ENCODE results near the gene NAT9. TPM values are rescaled to one million over a fixed set of nuclear protein-coding genes. Genes with fewer than 3 reads are reported as not detected.

The NAT9 gene
- total RNA-seq, 2 donors from 2014 or later: 58.3 to 77.3 TPM

DNA sequence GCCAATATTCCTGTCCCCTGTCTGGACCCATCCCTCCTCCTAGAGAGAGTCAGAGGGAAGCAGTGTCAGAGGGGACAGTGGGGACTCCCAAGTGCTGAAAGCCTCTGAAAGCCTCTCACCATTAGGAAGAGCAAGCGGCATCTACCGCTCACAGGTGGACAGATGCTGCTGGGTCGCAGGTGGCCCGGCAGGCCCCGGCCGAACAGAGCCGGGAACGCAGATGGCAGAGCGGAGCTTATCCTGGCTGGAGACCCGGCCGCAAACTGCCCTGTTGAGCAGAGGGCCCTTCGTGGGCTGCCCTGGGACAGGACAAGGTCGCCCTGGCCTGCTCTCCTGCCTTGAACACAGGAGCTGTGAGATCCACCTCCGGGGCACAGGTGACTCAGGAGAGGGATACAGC is 23.0 kb upstream of the NAT9 start:
- H3K36me3 Mint-ChIP-seq (ENCODE audit: low read depth): peaks cover 51% of the 10 kb centered on the region
- no peaks in the 10 kb centered on the region for H3K27me3 Mint-ChIP-seq (ENCODE audit: insufficient read depth)
- no peaks in the 10 kb centered on the region for H3K9me3 ChIP-seq (ENCODE audit: control insufficient read depth, low read length)
- DNase-seq: no peak
- H3K36me3 ChIP-seq (ENCODE audit: control insufficient read depth, insufficient read depth, low read length): peaks cover 76% of the 10 kb centered on the region
- no peaks in the 10 kb centered on the region for H3K9me3 Mint-ChIP-seq
- no peak overlapping the region for H3K9ac ChIP-seq (ENCODE audit: extremely low read depth, low read length, poor library complexity, severe bottlenecking)
- no peaks in the 10 kb centered on the region for H3K27me3 ChIP-seq (ENCODE audit: control insufficient read depth, insufficient read depth, low read length, poor library complexity, severe bottlenecking)
- no peak overlapping the region for H3K4me3 ChIP-seq (ENCODE audit: low read length)
- no peak overlapping the region for H3K27ac Mint-ChIP-seq
- peaks cover 3% of the 10 kb centered on the region for H3K4me1 Mint-ChIP-seq
- H3K27ac ChIP-seq (ENCODE audit: low read depth, low read length): no peak overlapping the region
- H3K4me3 Mint-ChIP-seq: no peak overlapping the region
- TF ChIP-seq, protein P1, sequence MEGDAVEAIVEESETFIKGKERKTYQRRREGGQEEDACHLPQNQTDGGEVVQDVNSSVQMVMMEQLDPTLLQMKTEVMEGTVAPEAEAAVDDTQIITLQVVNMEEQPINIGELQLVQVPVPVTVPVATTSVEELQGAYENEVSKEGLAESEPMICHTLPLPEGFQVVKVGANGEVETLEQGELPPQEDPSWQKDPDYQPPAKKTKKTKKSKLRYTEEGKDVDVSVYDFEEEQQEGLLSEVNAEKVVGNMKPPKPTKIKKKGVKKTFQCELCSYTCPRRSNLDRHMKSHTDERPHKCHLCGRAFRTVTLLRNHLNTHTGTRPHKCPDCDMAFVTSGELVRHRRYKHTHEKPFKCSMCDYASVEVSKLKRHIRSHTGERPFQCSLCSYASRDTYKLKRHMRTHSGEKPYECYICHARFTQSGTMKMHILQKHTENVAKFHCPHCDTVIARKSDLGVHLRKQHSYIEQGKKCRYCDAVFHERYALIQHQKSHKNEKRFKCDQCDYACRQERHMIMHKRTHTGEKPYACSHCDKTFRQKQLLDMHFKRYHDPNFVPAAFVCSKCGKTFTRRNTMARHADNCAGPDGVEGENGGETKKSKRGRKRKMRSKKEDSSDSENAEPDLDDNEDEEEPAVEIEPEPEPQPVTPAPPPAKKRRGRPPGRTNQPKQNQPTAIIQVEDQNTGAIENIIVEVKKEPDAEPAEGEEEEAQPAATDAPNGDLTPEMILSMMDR (conservative IDR thresholded peaks at IDR 0.05): no peak
- WGBS, 2 experiments (ENCODE audit: insufficient coverage in 1 of 2, insufficient read length in 1 of 2): 90 to 93% methylated on average over 7 to 14 of the region's 14 CpGs
- no peaks in the 10 kb centered on the region for H3K4me1 ChIP-seq (ENCODE audit: control insufficient read depth, insufficient read depth, low read length)

DNA sequence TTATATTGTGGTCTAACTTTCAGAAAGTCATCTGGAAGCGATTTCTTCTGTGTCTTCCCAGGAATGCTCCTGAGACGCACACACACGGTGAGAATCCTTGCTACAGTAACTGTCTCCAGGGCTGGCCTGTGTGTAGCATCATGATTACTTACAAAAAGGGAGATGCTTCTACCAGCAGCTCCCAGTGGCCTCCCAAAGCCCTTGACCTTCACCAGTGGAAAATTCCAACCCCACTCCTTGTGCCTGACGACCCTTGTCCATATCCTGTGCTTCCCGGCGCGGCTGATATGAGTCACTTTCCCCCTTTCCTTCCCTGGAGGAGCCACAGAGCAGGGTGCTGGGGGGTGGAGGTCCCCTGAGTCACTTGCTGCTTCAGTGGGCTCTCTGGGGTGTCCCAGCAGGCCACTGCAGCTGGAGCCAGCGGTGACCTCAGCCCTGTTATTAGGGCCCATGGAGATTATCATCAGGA is 22.1 kb upstream of the NAT9 start:
- H3K36me3 Mint-ChIP-seq (ENCODE audit: low read depth): peaks cover 55% of the 10 kb centered on the region
- Histone ChIP-seq H3K9ac (ENCODE audit: extremely low read depth, low read length, poor library complexity, severe bottlenecking) (no peak overlapping the region), H3K4me3 (ENCODE audit: low read length) (no peak overlapping the region), H3K27me3 (ENCODE audit: control insufficient read depth, insufficient read depth, low read length, poor library complexity, severe bottlenecking) (no peaks in the 10 kb centered on the region), H3K9me3 (ENCODE audit: control insufficient read depth, low read length) (no peaks in the 10 kb centered on the region), H3K4me1 (ENCODE audit: control insufficient read depth, insufficient read depth, low read length) (no peaks in the 10 kb centered on the region), H3K27ac (ENCODE audit: low read depth, low read length) (no peak overlapping the region), H3K36me3 (ENCODE audit: control insufficient read depth, insufficient read depth, low read length) (peaks cover 84% of the 10 kb centered on the region)
- H3K4me1 Mint-ChIP-seq: peaks cover 3% of the 10 kb centered on the region
- no peaks in the 10 kb centered on the region for H3K9me3 Mint-ChIP-seq
- no peak for DNase-seq
- H3K4me3 Mint-ChIP-seq: no peak overlapping the region
- no peak overlapping the region for H3K27ac Mint-ChIP-seq
- H3K27me3 Mint-ChIP-seq (ENCODE audit: insufficient read depth): no peaks in the 10 kb centered on the region
- TF ChIP-seq, protein P1 (conservative IDR thresholded peaks at IDR 0.05): no peak
- WGBS, 2 experiments (ENCODE audit: insufficient coverage in 1 of 2, insufficient read length in 1 of 2): 95 to 100% methylated on average over 3 to 8 of the region's 8 CpGs

DNA sequence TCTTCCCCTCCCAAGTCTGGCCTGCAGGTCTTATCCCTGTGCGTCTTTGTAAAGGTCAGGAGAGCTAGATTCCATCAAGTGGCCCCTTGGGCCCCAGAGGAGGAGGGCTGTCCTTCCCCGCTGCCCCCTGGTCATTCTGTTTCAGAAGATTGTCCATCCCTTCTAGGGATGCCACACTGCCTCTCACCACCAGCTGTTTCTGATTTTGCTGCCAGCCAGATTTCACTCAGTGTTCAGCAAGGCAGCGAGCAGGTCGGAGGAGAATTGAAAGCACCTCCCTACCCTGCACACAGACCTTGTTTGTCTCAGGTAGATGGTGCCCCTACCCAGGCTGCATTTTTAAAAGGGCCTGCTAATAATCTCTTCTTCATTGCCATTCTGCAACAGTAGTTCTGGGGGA is 21.7 kb upstream of the NAT9 start:
- WGBS, 2 experiments (ENCODE audit: insufficient coverage in 1 of 2, insufficient read length in 1 of 2): 93 to 94% methylated on average over 2 to 4 of the region's 4 CpGs
- no peak overlapping the region for H3K9ac ChIP-seq (ENCODE audit: extremely low read depth, low read length, poor library complexity, severe bottlenecking)
- Mint-ChIP-seq H3K27me3 (ENCODE audit: insufficient read depth) (no peaks in the 10 kb centered on the region), H3K36me3 (ENCODE audit: low read depth) (peaks cover 60% of the 10 kb centered on the region), H3K9me3 (no peaks in the 10 kb centered on the region), H3K4me1 (peaks cover 3% of the 10 kb centered on the region), H3K4me3 (no peak overlapping the region), H3K27ac (no peak overlapping the region)
- H3K9me3 ChIP-seq (ENCODE audit: control insufficient read depth, low read length): no peaks in the 10 kb centered on the region
- H3K27ac ChIP-seq (ENCODE audit: low read depth, low read length): no peak overlapping the region
- H3K36me3 ChIP-seq (ENCODE audit: control insufficient read depth, insufficient read depth, low read length): peaks cover 87% of the 10 kb centered on the region
- H3K27me3 ChIP-seq (ENCODE audit: control insufficient read depth, insufficient read depth, low read length, poor library complexity, severe bottlenecking): no peaks in the 10 kb centered on the region
- no peak for DNase-seq
- H3K4me3 ChIP-seq (ENCODE audit: low read length): no peak overlapping the region
- no peaks in the 10 kb centered on the region for H3K4me1 ChIP-seq (ENCODE audit: control insufficient read depth, insufficient read depth, low read length)
- TF ChIP-seq, protein P1 (conservative IDR thresholded peaks at IDR 0.05): no peak
